GM18870 (cell line): ENCODE data around the gene ZNF579.

Source experiments
- ATAC-seq: cut with Tn5 transposase; IDR thresholded peaks from one replicate; pipeline ENCODE4 v1.9.1; 2021; ENCODE audit warnings: moderate library complexity; ENCODE audit not compliant: unreplicated experiment

The ZNF579 gene

GRCh38 chr19:55580628-55581144 lies at the start of gene ZNF579:
ZNF579 (minus strand) TSS chr19:55580848; CDS start chr19:55579639, 1,209 bp downstream.
- ATAC-seq: no peak

- no peak for ATAC-seq
Measured at GRCh38 chr19:55626350-55626749, 45.7 kb upstream of the ZNF579 start.

DNA sequence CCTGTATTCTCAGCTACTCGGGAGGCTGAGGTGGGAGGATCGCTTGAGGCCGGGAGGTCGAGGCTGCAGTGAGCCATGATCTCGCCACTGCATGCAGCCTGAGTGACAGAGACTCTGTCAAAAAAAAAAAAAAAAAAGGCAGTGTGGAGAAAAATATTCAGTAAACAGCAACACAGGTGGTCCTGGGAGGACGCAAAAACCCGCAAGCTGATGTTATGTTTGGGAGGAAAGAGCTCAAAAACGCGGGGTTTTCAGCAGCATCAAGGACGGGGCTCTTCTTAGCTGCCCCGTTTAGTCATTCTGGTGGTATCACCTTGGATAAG lies 44.3 kb upstream of the ZNF579 start:
- ATAC-seq: no peak

GRCh38 chr19:55624109-55625003 lies 43.7 kb upstream of the ZNF579 start, which contains the start of gene ZNF784:
ZNF784 (minus strand) TSS chr19:55624566; CDS start chr19:55624561, 5 bp downstream.
- no peak for ATAC-seq

GRCh38 chr19:55623561-55623960 lies 42.9 kb upstream of the ZNF579 start:
- ATAC-seq: no peak

DNA sequence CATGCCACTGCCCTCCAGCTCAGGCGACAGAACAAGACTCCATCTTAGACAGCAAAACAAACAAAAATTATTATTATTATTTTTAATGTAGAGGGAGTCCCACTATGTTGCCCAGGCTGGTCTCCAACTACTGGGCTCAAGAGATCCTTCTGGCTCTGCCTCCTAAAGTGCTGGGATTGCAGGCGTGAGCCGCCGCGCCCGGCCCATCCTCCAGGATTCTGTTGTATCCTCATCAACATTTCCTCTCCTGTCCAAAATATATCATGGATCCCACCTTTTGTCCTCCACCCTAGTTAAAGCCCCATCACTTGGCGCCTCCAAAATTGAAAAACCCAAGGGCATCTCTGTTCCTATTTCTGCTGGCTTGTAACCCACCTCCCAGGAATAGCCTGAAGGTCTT lies 42.5 kb upstream of the ZNF579 start:
- no peak for ATAC-seq

DNA sequence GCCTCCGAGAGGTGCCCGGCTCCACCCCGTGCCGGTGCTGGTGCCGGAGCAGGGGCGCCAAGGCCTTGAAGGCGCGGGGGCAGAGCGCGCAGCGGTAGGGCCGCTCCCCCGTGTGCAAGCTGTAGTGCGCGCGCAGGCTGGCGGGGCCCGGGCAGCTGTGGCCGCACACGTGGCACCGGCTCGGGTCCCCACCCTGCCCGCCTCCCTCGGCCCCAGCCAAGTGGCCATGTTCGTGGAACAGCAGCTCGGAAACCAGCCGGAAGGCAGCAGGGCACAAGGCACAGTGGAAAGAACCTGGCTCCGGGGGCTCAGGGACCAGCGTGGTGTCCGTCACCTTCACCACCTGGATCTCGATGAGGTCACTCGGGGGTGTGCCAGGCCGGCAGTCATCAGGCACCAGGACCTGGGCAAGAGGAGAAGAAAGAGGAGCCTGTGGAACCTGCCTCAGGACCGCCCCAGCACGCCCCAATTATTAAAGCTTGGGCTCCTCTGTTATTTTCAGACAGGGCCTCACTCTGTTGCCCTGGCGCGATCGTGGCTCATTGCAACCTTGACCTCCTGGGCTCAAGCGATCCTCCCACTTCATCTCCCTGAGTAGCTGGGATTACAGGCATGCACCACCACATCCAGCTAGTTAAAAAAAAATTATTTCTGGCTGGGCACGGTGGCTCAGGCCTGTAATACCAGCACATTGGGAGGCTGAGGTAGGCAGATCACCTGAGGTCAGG lies 41.8 kb upstream of the ZNF579 start:
- ATAC-seq: no peak

DNA sequence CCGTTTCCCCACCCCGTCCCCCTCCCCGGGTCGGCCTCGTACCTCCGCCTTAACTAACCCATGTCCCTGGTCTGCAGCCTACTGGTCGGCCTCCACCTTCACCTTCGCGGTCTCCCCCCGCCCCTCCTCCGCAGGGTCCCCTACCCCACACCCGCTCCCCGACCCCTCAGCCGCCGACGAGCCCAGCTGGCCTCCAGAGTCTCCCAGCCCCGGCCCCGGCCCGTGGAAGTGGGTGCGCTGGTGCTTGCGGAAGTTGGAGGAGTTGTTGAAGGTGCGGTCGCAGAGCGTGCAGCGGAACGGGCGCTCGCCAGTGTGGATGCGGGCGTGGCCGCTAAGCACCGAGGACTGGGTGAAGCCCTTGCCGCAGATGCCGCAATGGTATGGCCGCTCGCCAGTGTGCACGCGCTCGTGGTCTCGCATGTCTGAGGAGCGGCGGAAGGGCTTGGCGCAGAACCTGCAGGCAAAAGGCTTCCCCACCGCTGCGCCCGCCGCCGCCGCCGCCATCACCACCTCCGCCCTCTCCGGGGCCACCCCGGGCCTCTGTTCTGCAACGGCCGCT lies 41.1 kb upstream of the ZNF579 start:
- ATAC-seq: no peak

DNA sequence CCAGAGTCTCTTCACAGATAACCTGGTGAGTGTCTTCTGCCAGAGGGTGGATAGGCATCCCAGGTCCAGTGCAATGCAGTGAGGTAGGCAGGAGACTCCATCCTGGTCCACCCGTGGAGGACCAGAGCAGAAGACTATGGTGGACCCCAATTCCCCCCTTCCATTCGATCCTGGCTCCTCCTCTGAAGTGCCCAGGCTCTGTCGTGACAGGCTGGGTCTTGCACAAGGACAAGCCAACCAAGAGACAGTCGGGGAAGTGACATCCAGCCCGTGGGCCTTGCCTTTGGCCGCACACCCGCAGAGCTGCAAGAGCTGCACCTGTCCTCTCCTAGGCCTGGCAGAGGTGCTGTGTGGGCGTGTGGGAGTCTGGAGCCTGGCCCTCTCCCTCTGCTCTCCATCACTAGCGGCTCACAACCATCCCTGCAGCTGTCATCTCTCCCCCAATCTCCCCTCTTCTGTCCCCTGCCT lies 40.6 kb upstream of the ZNF579 start:
- ATAC-seq: no peak

GRCh38 chr19:55620410-55621204 lies 40.0 kb upstream of the ZNF579 start:
- ATAC-seq: no peak

GRCh38 chr19:55619286-55619685 lies 38.6 kb upstream of the ZNF579 start:
- ATAC-seq: no peak

GRCh38 chr19:55618426-55618825 lies 37.8 kb upstream of the ZNF579 start:
- no peak for ATAC-seq

- ATAC-seq: no peak
Measured at GRCh38 chr19:55617426-55617825, 36.8 kb upstream of the ZNF579 start.

GRCh38 chr19:55616395-55616875 lies 35.8 kb upstream of the ZNF579 start:
- ATAC-seq: no peak

DNA sequence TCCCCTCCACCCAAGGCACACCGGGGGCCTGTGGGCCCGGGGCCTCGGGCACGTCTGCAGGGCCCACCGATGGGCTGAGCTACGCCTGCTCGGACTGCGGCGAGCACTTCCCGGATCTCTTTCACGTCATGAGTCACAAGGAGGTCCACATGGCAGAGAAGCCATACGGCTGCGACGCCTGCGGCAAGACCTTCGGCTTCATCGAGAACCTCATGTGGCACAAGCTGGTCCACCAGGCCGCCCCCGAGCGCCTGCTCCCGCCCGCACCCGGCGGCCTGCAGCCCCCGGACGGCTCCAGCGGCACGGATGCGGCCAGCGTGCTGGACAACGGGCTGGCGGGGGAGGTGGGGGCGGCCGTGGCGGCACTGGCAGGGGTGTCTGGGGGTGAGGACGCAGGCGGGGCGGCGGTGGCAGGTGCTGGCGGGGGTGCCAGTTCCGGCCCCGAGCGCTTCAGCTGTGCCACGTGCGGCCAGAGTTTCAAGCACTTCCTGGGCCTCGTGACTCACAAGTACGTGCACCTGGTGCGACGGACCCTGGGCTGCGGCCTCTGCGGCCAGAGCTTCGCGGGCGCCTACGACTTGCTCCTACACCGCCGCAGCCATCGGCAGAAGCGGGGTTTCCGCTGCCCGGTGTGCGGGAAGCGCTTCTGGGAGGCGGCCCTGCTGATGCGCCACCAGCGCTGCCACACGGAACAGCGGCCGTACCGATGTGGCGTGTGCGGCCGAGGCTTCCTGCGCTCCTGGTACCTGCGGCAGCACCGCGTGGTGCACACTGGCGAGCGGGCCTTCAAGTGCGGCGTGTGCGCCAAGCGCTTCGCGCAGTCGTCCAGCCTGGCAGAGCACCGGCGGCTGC lies 35.1 kb upstream of the ZNF579 start:
- ATAC-seq: no peak

DNA sequence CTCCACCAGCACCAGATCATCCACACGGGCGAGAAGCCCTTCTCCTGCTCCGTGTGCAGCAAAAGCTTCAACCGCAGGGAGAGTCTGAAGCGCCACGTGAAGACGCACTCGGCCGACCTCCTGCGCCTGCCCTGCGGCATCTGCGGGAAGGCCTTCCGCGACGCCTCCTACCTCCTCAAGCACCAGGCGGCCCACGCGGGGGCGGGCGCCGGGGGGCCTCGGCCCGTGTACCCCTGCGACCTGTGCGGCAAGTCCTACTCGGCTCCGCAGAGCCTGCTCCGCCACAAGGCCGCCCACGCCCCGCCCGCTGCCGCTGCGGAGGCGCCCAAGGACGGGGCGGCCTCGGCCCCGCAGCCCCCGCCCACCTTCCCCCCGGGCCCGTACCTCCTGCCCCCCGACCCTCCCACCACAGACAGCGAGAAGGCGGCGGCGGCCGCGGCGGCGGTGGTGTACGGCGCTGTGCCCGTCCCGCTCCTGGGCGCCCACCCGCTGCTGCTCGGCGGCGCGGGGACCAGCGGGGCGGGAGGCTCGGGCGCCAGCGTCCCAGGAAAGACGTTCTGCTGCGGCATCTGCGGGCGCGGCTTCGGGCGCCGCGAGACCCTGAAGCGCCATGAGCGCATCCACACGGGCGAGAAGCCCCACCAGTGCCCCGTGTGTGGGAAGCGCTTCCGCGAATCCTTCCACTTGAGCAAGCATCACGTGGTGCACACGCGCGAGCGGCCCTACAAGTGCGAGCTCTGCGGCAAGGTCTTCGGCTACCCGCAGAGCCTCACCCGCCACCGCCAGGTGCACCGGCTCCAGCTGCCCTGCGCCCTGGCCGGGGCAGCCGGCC lies 34.3 kb upstream of the ZNF579 start:
- no peak for ATAC-seq

DNA sequence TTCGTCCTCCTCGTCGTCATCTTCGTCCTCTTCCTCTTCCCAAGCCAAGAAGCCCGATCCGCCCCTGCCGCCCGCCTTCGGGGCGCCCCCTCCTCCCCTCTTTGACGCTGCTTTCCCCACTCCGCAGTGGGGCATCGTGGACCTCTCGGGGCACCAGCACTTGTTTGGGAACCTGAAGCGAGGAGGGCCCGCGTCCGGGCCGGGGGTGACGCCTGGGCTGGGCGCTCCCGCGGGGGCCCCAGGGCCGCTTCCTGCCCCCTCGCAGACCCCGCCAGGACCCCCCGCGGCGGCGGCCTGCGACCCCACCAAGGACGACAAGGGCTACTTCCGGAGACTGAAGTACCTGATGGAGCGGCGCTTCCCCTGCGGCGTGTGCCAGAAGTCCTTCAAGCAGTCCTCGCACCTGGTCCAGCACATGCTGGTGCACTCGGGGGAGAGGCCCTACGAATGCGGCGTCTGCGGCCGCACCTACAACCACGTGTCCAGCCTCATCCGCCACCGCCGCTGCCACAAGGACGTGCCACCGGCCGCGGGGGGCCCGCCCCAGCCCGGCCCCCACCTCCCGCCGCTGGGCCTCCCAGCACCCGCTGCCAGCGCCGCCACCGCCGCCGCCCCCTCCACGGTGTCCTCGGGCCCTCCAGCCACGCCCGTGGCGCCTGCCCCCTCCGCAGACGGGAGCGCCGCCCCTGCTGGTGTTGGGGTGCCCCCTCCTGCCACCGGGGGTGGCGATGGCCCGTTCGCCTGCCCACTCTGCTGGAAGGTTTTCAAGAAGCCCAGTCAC lies 33.5 kb upstream of the ZNF579 start:
- ATAC-seq: no peak

DNA sequence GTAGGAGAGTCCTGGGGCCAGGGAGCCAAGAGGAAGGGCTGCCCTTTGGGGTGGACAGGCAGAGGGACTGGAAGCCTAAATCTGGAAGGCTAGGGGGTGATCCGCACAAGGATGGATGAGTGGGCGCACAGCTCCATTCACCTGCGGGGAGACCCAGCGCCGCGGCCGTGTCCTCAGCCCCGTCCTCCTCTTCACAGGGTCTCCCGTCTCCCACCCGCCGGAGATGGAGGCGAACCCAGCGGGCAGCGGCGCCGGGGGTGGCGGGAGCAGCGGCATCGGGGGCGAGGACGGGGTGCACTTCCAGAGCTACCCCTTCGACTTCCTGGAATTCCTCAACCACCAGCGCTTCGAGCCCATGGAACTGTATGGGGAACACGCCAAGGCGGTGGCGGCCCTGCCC lies 32.7 kb upstream of the ZNF579 start:
- no peak for ATAC-seq
